HepG2 (cell line): ENCODE results near the gene COA1. TPM values are rescaled to one million over a fixed set of nuclear protein-coding genes. Genes with fewer than 3 reads are reported as not detected.

Experiments
- ATAC-seq: fragments of 200-7000 bp; cut with Tn5 transposase; 3 replicates; pipeline ENCODE4 v1.9.1; 2020; ENCODE audit warnings: mild to moderate bottlenecking, moderate library complexity
- BruUV-seq: library from RNA; stranded (reverse); fragments of 400-500 nt; replicated peaks from 2 replicates; lab custom pipeline; 2021; lab: Mats Ljungman, UMichigan
- CTCF ChIA-PET: fragments of 300-600 bp; formaldehyde crosslinking; extraction: SDS; loops from one replicate; lab custom pipeline; 2021; ENCODE audit warnings: low total read pairs, inconsistent platforms, low intra/inter-chr PET ratio; lab: Yijun Ruan, JAX
- POLR2A ChIA-PET: fragments of 350-600 bp; sonication (Branson Sonifier 250); formaldehyde crosslinking; loops from one replicate; lab custom pipeline; 2020; ENCODE audit warnings: antibody characterized with exemption, inconsistent platforms; lab: Yijun Ruan, JAX
- DNase-seq: peaks from one replicate; pipeline ENCODE4 v3.0.0-alpha.2; 2015; ENCODE audit warnings: low spot score
- FAIRE-seq: peaks from 3 replicates; lab custom pipeline; 2011; peaks lifted over from hg19 to GRCh38; lab: Jason Lieb, UNC
- H2AFZ ChIP-seq: one replicate; pipeline ENCODE4 v1.6.1; 2011; ENCODE audit warnings: low read length, inconsistent platforms
- H3K27ac ChIP-seq: fragments of 300-600 bp; 3 replicates; pipeline ENCODE4 v1.8.0; 2011; ENCODE audit warnings: mixed run types, mild to moderate bottlenecking, mixed read lengths, low read length, inconsistent platforms; ENCODE audit not compliant: insufficient read depth; ENCODE audit errors: extremely low read length
- H3K27me3 ChIP-seq, 2 experiments: fragments of 200-600 bp in 1 of 2; 2 replicates in 1 of 2; 3 replicates in 1 of 2; pipeline versions ENCODE4 v1.6.0 to v1.8.0; 2011; ENCODE audit warnings: low read length in 2 of 2, mild to moderate bottlenecking in 2 of 2, moderate library complexity in 2 of 2, inconsistent platforms in 1 of 2; ENCODE audit not compliant: insufficient read depth in 2 of 2, control insufficient read depth in 1 of 2
- H3K36me3 ChIP-seq, 2 experiments: fragments of 200-600 bp in 1 of 2; replicated peaks in 1 of 2; 2 replicates in 1 of 2; 3 replicates in 1 of 2; pipeline versions ENCODE4 v1.5.1 to v1.8.0; 2011; ENCODE audit warnings: low read length in 2 of 2, inconsistent platforms in 1 of 2; ENCODE audit not compliant: insufficient read depth in 2 of 2, control insufficient read depth in 1 of 2
- H3K4me1 ChIP-seq: 2 replicates; pipeline ENCODE4 v1.5.1; 2012; ENCODE audit warnings: low read length, inconsistent platforms; ENCODE audit not compliant: insufficient read depth
- H3K4me2 ChIP-seq: 2 replicates; pipeline ENCODE4 v1.6.0; 2011; ENCODE audit warnings: low read depth, low read length, inconsistent platforms
- H3K4me3 ChIP-seq, 3 experiments: fragments of 200-600 bp in 1 of 3; sonication (generic), shearing (Covaris generic) in 1 of 3; replicated peaks in 1 of 3; 2 replicates each; pipeline ENCODE4 v1.5.1; 2011 to 2016; ENCODE audit warnings: low read length in 3 of 3, inconsistent platforms in 2 of 3, low read depth in 2 of 3, mild to moderate bottlenecking in 2 of 3, control low read depth in 1 of 3, mixed read lengths in 1 of 3; ENCODE audit not compliant: insufficient read depth in 1 of 3
- H3K79me2 ChIP-seq: one replicate; pipeline ENCODE4 v1.6.1; 2011; ENCODE audit warnings: low read length, inconsistent platforms; ENCODE audit not compliant: insufficient read depth
- H3K9ac ChIP-seq: 2 replicates; pipeline ENCODE4 v1.6.0; 2011; ENCODE audit warnings: mild to moderate bottlenecking, low read depth, low read length, inconsistent platforms; ENCODE audit not compliant: insufficient read depth
- H3K9me3 ChIP-seq: 2 replicates; pipeline ENCODE4 v1.5.1; 2012; ENCODE audit warnings: mild to moderate bottlenecking, low read length
- H4K20me1 ChIP-seq: 2 replicates; pipeline ENCODE4 v1.6.0; 2011; ENCODE audit warnings: inconsistent platforms, mild to moderate bottlenecking, low read length, moderate library complexity; ENCODE audit not compliant: insufficient read depth
- ATAD3A ChIP-seq: sonication (generic); formaldehyde crosslinking; IDR thresholded peaks from 2 replicates; pipeline ENCODE4 v1.4.0; 2020; ENCODE audit warnings: missing genetic modification reagents
- GATA4 ChIP-seq: sonication (generic); IDR thresholded peaks from 2 replicates; pipeline ENCODE4 v1.6.1; 2016; ENCODE audit warnings: antibody characterized with exemption, low read depth, borderline replicate concordance
- ONECUT2 ChIP-seq: sonication (generic); formaldehyde crosslinking; IDR thresholded peaks from 2 replicates; pipeline ENCODE4 v1.4.0; 2020; ENCODE audit warnings: missing genetic modification reagents
- PHF8 ChIP-seq: sonication (generic); formaldehyde crosslinking; IDR thresholded peaks from 2 replicates; pipeline ENCODE4 v1.5.0; 2020; ENCODE audit warnings: missing genetic modification reagents
- TBL1XR1 ChIP-seq: fragments of 150-350 bp; IDR thresholded peaks from 2 replicates; pipeline ENCODE4 v1.6.1; 2014; ENCODE audit warnings: borderline replicate concordance, low read length; ENCODE audit not compliant: partially characterized antibody
- ZMYM2 ChIP-seq: sonication (generic); formaldehyde crosslinking; IDR thresholded peaks from 2 replicates; pipeline ENCODE4 v1.8.0; 2022; ENCODE audit warnings: mild to moderate bottlenecking, missing genetic modification reagents
- ZNF33A ChIP-seq: sonication (generic); formaldehyde crosslinking; IDR thresholded peaks from 2 replicates; pipeline ENCODE4 v1.5.1; 2020; ENCODE audit warnings: missing genetic modification reagents, mild to moderate bottlenecking, moderate library complexity, borderline replicate concordance
- ZNF552 ChIP-seq: sonication (generic); formaldehyde crosslinking; IDR thresholded peaks from 2 replicates; pipeline ENCODE4 v1.9.0; 2022; ENCODE audit warnings: missing genetic modification reagents, mild to moderate bottlenecking, borderline replicate concordance
- WGBS: methylation state at CpG from one replicate; pipeline ENCODE4 v1.1.6; 2017; ENCODE audit warnings: low lambda C conversion rate; 5-methylcytosine and 5-hydroxymethylcytosine counted together
- in situ Hi-C: cut with HindIII; loops from 2 replicates; pipeline ENCODE4 v1.10.0; 2017; ENCODE audit warnings: low pct_unique_long_range_greater_than_20kb; ENCODE audit not compliant: extremely low pct_ligation_motif_present
- intact Hi-C: fragments of 100-400 bp; cut with micrococcal nuclease; formaldehyde crosslinking; loops from one replicate; pipeline ENCODE4 v1.10.0; 2022; ENCODE audit not compliant: unreplicated experiment
- polyA plus RNA-seq, 8 experiments: library from polyadenylated mRNA; depleted of rRNA in 3 of 8; stranded (reverse) in 7 of 8; unstranded in 1 of 8; fragments of >200 nt; fragmentation: Illumina TruSeq in 4 of 8; extraction: Trizol in 4 of 8; gene quantifications; 2 replicates each; pipeline versions ENCODE4 v1.2.1 to v1.2.3, GENCODE V29; 2011 to 2016; ENCODE audit warnings: low read depth in 4 of 8, missing spikeins in 1 of 8, mixed read lengths in 1 of 8; ENCODE audit not compliant: insufficient read depth in 1 of 8
- total RNA-seq, 5 experiments: library from RNA; depleted of rRNA; stranded (reverse); fragments of >200 nt; fragmentation: Illumina TruSeq; extraction: Trizol; gene quantifications; 2 replicates each; pipeline ENCODE4 v1.2.3, GENCODE V29; 2016; ENCODE audit warnings: low read depth in 1 of 5
- TF ChIP-seq, protein P1 (sequence below): sonication (generic); formaldehyde crosslinking; IDR thresholded peaks from 2 replicates; pipeline ENCODE4 v1.9.0; 2022; ENCODE audit warnings: low read depth, missing genetic modification reagents
- TF ChIP-seq, protein P2 (sequence below): sonication (generic); formaldehyde crosslinking; conservative IDR thresholded peaks from 2 replicates; pipeline ENCODE4 v1.4.0; 2020; ENCODE audit warnings: missing genetic modification reagents
- TF ChIP-seq, protein P3 (sequence below): sonication (generic); formaldehyde crosslinking; IDR thresholded peaks from 2 replicates; pipeline ENCODE4 v1.4.0; 2020; ENCODE audit warnings: low read depth, missing genetic modification reagents

COA1 gene
- total and polyA plus RNA-seq, 2 of the 13 experiments (the other 11 are each of a cell fraction or from before 2014, with no cell fraction given): 33.2 to 65.7 TPM

DNA sequence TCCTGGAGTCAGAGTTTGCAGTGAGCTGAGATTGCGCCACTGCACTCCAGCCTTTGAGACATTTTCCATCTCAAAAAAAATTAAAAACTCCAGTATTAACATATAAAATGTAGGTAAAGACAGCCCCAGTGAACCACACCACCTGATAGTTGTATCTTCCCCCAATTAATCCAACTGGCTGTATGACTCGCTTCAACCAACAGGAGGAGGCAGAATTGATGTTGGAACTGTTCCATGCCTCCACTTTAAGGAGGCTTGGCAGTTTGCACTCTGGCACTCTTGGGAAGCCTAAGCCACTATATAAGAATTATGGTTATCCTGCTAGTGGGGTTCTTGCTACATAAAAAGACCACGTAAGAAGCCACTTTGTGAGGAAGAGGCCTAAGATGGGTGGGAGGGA is 73.7 kb downstream of the COA1 start:
- intact Hi-C loops: loop anchor here (5.0 kb wide), 1 partner anchor 37 kb away; no protein-coding TSS in a partner anchor
- Histone ChIP-seq H3K79me2 (peaks cover 69% of the 10 kb centered on the region), H2AFZ (no peak overlapping the region), H3K4me1 (peaks cover 73% of the 10 kb centered on the region), H3K4me3 (no peak overlapping the region), H3K9ac (no peak overlapping the region), H3K4me2 (no peak overlapping the region), H3K27me3 (no peaks in the 10 kb centered on the region), H4K20me1 (no peaks in the 10 kb centered on the region), H3K27ac (no peak overlapping the region), H3K36me3 (peaks cover 1 to 6% of the 10 kb centered on the region in 2 experiments; a peak in 3 of 5 replicates), H3K9me3 (no peaks in the 10 kb centered on the region)
- ChIA-PET CTCF (no interaction called here), POLR2A (no interaction called here)
- 100% methylated on average over 3 of the region's 3 CpGs for WGBS
- no TSS peak for BruUV-seq
- in situ Hi-C loops: no loop called here
- FAIRE-seq (no peak), ATAC-seq (no peak), DNase-seq (no peak)
- TF ChIP-seq GATA4 (no peak), TBL1XR1 (no peak), ONECUT2 (CRISPR knock-in tag) (no peak), ZNF33A (no peak), ATAD3A (CRISPR knock-in tag) (no peak), ZMYM2 (no peak), PHF8 (no peak), ZNF552 (no peak)
- TF ChIP-seq, protein P1, sequence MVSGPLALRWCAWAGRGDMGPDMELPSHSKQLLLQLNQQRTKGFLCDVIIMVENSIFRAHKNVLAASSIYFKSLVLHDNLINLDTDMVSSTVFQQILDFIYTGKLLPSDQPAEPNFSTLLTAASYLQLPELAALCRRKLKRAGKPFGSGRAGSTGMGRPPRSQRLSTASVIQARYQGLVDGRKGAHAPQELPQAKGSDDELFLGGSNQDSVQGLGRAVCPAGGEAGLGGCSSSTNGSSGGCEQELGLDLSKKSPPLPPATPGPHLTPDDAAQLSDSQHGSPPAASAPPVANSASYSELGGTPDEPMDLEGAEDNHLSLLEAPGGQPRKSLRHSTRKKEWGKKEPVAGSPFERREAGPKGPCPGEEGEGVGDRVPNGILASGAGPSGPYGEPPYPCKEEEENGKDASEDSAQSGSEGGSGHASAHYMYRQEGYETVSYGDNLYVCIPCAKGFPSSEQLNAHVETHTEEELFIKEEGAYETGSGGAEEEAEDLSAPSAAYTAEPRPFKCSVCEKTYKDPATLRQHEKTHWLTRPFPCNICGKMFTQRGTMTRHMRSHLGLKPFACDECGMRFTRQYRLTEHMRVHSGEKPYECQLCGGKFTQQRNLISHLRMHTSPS (CRISPR knock-in tag): no peak
- TF ChIP-seq, protein P2, sequence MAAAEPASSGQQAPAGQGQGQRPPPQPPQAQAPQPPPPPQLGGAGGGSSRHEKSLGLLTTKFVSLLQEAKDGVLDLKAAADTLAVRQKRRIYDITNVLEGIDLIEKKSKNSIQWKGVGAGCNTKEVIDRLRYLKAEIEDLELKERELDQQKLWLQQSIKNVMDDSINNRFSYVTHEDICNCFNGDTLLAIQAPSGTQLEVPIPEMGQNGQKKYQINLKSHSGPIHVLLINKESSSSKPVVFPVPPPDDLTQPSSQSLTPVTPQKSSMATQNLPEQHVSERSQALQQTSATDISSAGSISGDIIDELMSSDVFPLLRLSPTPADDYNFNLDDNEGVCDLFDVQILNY (CRISPR knock-in tag): no peak
- TF ChIP-seq, protein P3, sequence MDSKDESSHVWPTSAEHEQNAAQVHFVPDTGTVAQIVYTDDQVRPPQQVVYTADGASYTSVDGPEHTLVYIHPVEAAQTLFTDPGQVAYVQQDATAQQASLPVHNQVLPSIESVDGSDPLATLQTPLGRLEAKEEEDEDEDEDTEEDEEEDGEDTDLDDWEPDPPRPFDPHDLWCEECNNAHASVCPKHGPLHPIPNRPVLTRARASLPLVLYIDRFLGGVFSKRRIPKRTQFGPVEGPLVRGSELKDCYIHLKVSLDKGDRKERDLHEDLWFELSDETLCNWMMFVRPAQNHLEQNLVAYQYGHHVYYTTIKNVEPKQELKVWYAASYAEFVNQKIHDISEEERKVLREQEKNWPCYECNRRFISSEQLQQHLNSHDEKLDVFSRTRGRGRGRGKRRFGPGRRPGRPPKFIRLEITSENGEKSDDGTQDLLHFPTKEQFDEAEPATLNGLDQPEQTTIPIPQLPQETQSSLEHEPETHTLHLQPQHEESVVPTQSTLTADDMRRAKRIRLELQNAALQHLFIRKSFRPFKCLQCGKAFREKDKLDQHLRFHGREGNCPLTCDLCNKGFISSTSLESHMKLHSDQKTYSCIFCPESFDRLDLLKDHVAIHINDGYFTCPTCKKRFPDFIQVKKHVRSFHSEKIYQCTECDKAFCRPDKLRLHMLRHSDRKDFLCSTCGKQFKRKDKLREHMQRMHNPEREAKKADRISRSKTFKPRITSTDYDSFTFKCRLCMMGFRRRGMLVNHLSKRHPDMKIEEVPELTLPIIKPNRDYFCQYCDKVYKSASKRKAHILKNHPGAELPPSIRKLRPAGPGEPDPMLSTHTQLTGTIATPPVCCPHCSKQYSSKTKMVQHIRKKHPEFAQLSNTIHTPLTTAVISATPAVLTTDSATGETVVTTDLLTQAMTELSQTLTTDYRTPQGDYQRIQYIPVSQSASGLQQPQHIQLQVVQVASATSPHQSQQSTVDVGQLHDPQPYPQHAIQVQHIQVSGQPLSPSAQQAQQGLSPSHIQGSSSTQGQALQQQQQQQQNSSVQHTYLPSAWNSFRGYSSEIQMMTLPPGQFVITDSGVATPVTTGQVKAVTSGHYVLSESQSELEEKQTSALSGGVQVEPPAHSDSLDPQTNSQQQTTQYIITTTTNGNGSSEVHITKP (CRISPR knock-in tag): no peak
